ENCODE measurements around the gene FBXL19. TPM values are rescaled to one million over a fixed set of nuclear protein-coding genes. Genes with fewer than 3 reads are reported as not detected.

Gene FBXL19
- total and polyA plus RNA-seq, 9 of the 15 experiments (the other 6 are each of a cell fraction or from before 2014, with no cell fraction given): 0.13 to 48.0 (median 13.5) TPM; not detected in 1

- TF ChIP-seq LEF1 (IDR thresholded peaks at IDR 0.05) (no peak), SREBF1 (IDR thresholded peaks at IDR 0.05; ENCODE audit: borderline replicate concordance, low read depth, low read length) (no peak), RAD21 (CRISPR knock-in tag; conservative IDR thresholded peaks at IDR 0.05 in 1 of 2, IDR thresholded peaks at IDR 0.05 in 1 of 2) (no peak), TSHZ1 (CRISPR knock-in tag; IDR thresholded peaks at IDR 0.05) (no peak), CREB5 (CRISPR knock-in tag; IDR thresholded peaks at IDR 0.05) (no peak), TOE1 (IDR thresholded peaks at IDR 0.05; ENCODE audit: borderline replicate concordance) (peak; percentile 99), TOE1 (CRISPR knock-in tag; IDR thresholded peaks at IDR 0.05; ENCODE audit: borderline replicate concordance, low read depth) (no peak), ZNF311 (CRISPR knock-in tag; IDR thresholded peaks at IDR 0.05) (no peak), NKRF (IDR thresholded peaks at IDR 0.05; ENCODE audit: borderline replicate concordance) (peak; percentile 59; the same call in 1 of the 2 replicates), JUNB (CRISPR knock-in tag; conservative IDR thresholded peaks at IDR 0.05) (no peak), YY1 (IDR thresholded peaks at IDR 0.05; ENCODE audit: borderline replicate concordance in 1 of 3, control insufficient read depth in 1 of 3, extremely low read depth in 1 of 3, insufficient read depth in 3 of 3, insufficient read length in 1 of 3, insufficient replicate concordance in 2 of 3, low read depth in 1 of 3, low read length in 2 of 3) (peak in 1 of 3 experiments; percentile 44), ZNF780A (CRISPR knock-in tag; IDR thresholded peaks at IDR 0.05) (no peak), ZNF449 (CRISPR knock-in tag; IDR thresholded peaks at IDR 0.05) (no peak), FOSL1 (tag; conservative IDR thresholded peaks at IDR 0.05) (peak; percentile 17; the same call in 1 of the 2 replicates), ARID1B (IDR thresholded peaks at IDR 0.05) (no peak; the same call in 1 of the 2 replicates), GTF2E2 (tag; IDR thresholded peaks at IDR 0.05) (no peak), RUNX1 (IDR thresholded peaks at IDR 0.05; ENCODE audit: low read depth) (no peak), MYNN (IDR thresholded peaks at IDR 0.05) (no peak; the same call in 1 of the 2 replicates), MYNN (CRISPR knock-in tag; IDR thresholded peaks at IDR 0.05) (no peak)
These were observed 34.2 kb downstream of the FBXL19 start, which contains the start of gene SETD1A (continued) for GRCh38 chr16:30957456-30958174.

All from K562 (cell line).